Pancreas (tissue), 10 donors: ENCODE data around the gene ZACN. TPM values are rescaled to one million over a fixed set of nuclear protein-coding genes. Genes with fewer than 3 reads are reported as not detected.

Source experiments
- ATAC-seq, 4 donors: fragments of 200-7000 bp; cut with Tn5 transposase; one replicate each; pipeline versions ENCODE4 v1.8.0 to v1.9.1; 2020; ENCODE audit warnings: mild to moderate bottlenecking in 4 of 4, moderate library complexity in 4 of 4
- DNase-seq, 6 donors: peaks; one replicate each; pipeline ENCODE4 v3.0.0-alpha.2; 2020
- FAIRE-seq: peaks from 2 replicates; lab custom pipeline; 2012; peaks lifted over from hg19 to GRCh38; lab: Jason Lieb, UNC
- H3K27ac ChIP-seq, 4 donors: fragments of 200-600 bp; sonication (generic); 1 replicate in 3 of 4; 2 replicates in 1 of 4; pipeline versions ENCODE4 v1.5.0 to v1.8.0; 2020
- H3K27me3 ChIP-seq, 4 donors: fragments of 200-600 bp; one replicate each; pipeline ENCODE4 v1.8.0; 2021
- H3K36me3 ChIP-seq, 3 donors: fragments of 200-600 bp; sonication (generic) in 1 of 3; one replicate each; pipeline versions ENCODE4 v1.5.0 to v1.8.0; 2020 to 2021
- H3K4me1 ChIP-seq, 3 donors: fragments of 200-600 bp; one replicate each; pipeline ENCODE4 v1.8.0; 2021
- H3K4me3 ChIP-seq, 4 donors: fragments of 200-600 bp; sonication (generic) in 2 of 4; one replicate each; pipeline versions ENCODE4 v1.5.0 to v1.8.0; 2020 to 2021
- H3K9me3 ChIP-seq, 4 donors: fragments of 200-600 bp; one replicate each; pipeline ENCODE4 v1.8.0; 2021
- CTCF ChIP-seq, 4 donors: fragments of 200-600 bp; sonication (generic) in 3 of 4; IDR thresholded peaks; one replicate each; pipeline versions ENCODE4 v1.5.0 to v1.8.0; 2021; ENCODE audit warnings: antibody characterized with exemption in 4 of 4
- WGBS, 2 donors: extraction: QIAGEN DNeasy Blood & Tissue Kit; methylation state at CpG; one replicate each; pipeline ENCODE4 v1.1.7; 2013; 5-methylcytosine and 5-hydroxymethylcytosine counted together
- intact Hi-C, 3 donors: fragments of 100-400 bp; cut with DNase I; formaldehyde crosslinking; loops; one replicate each; pipeline versions ENCODE4 v1.11.1 to v1.14.2; 2022
- polyA plus RNA-seq, 2 donors: library from polyadenylated mRNA; stranded (reverse); fragments of 200-250 nt; gene quantifications; one replicate each; pipeline ENCODE4 v1.2.3, GENCODE V29; 2013
- total RNA-seq, 6 donors: library from RNA; stranded (reverse); fragmentation: NEBNext Ultra II Directional in 4 of 6; extraction: Animal tissue kit (Norgen Biotek cat#: 25700) in 4 of 6; gene quantifications; one replicate each; pipeline versions ENCODE4 v1.2.1 to v1.2.4, GENCODE V29; 2021 to 2023
- donor health status: healthy with polysubstance abuse.
- donor health status: DM: no; HTN: no; CAD: no; lungs with moderate emphysema.
- donor health status: DM: no; HTN: no; CAD: no.
- donor health status: control.
- donor health status: control.
- donor health status: Bipolar disorder and iron deficiency.
- donor health status: DM: yes; HTN: yes; CAD: no.
- donor health status: DM: no; HTN: no; CAD: no.
- donor health status: DM: no; HTN: no; CAD: no.
- donor health status: DM: yes; HTN: yes; CAD: no.

The ZACN gene
- total and polyA plus RNA-seq, 8 donors = 0.06 to 4.2 (median 3.4) TPM; not detected in 5

- H3K9me3 ChIP-seq = no peaks in the 10 kb centered on the region
- no peak for TF ChIP-seq CTCF (IDR thresholded peaks at IDR 0.05)
- H3K4me1 ChIP-seq = no peaks in the 10 kb centered on the region
- H3K4me3 ChIP-seq = no peak overlapping the region
- no peaks in the 10 kb centered on the region for H3K27me3 ChIP-seq
- 91 to 92% methylated on average over 30 to 32 of the region's 32 CpGs for WGBS, 2 donors
- intact Hi-C loops = no loop called here
- ATAC-seq = no peak
- H3K27ac ChIP-seq = no peak overlapping the region
- peak in 1 of 6 donors; percentile 64 for DNase-seq
- peaks cover 0 to 73% (median 34%) of the 10 kb centered on the region in 3 donors for H3K36me3 ChIP-seq
- FAIRE-seq = no peak
Measured at GRCh38 chr17:76089680-76090516, 10.9 kb downstream of the ZACN start.

- H3K27me3 ChIP-seq = no peaks in the 10 kb centered on the region
- ATAC-seq (no peak), DNase-seq (peak in 1 of 6 donors; percentile 56), FAIRE-seq (no peak)
- 91 to 92% methylated on average over 17 of the region's 17 CpGs for whole genome bisulfite sequencing, 2 donors
- TF ChIP-seq CTCF (IDR thresholded peaks at IDR 0.05) = no peak
- peaks cover 0 to 70% (median 29%) of the 10 kb centered on the region in 3 donors for H3K36me3 ChIP-seq
- no peaks in the 10 kb centered on the region for H3K4me1 ChIP-seq
- intact Hi-C loops = no loop called here
- H3K9me3 ChIP-seq = no peaks in the 10 kb centered on the region
- no peak overlapping the region for H3K27ac ChIP-seq
- H3K4me3 ChIP-seq = no peak overlapping the region
Measured at GRCh38 chr17:76090517-76091129, 11.6 kb downstream of the ZACN start.

- Histone ChIP-seq H3K4me1 (no peaks in the 10 kb centered on the region), H3K27me3 (no peaks in the 10 kb centered on the region), H3K27ac (no peak overlapping the region), H3K36me3 (peaks cover 0 to 70% (median 28%) of the 10 kb centered on the region in 3 donors), H3K9me3 (no peaks in the 10 kb centered on the region), H3K4me3 (no peak overlapping the region)
- intact Hi-C loops = no loop called here
- ATAC-seq (no peak), FAIRE-seq (no peak), DNase-seq (peak in 2 of 6 donors; percentile 35 to 57)
- WGBS, 2 donors = 82 to 86% methylated on average over 23 of the region's 23 CpGs
- TF ChIP-seq CTCF (IDR thresholded peaks at IDR 0.05) = no peak
Measured at GRCh38 chr17:76091526-76092286, 12.7 kb downstream of the ZACN start.

GRCh38 chr17:76092526-76093413 is 13.8 kb downstream of the ZACN start:
- no peaks in the 10 kb centered on the region for H3K27me3 ChIP-seq
- no peaks in the 10 kb centered on the region for H3K9me3 ChIP-seq
- peaks cover 0 to 71% (median 24%) of the 10 kb centered on the region in 3 donors for H3K36me3 ChIP-seq
- DNase-seq = no peak
- intact Hi-C loops = no loop called here
- ATAC-seq = no peak
- no peak overlapping the region for H3K27ac ChIP-seq
- H3K4me1 ChIP-seq = no peaks in the 10 kb centered on the region
- TF ChIP-seq CTCF (IDR thresholded peaks at IDR 0.05) = no peak
- no peak overlapping the region for H3K4me3 ChIP-seq
- 93 to 95% methylated on average over 20 of the region's 20 CpGs for WGBS, 2 donors
- no peak for FAIRE-seq
